ENCODE measurements around the gene DCTN4. TPM values are rescaled to one million over a fixed set of nuclear protein-coding genes. Genes with fewer than 3 reads are reported as not detected.
A peak's percentile ranks its signal among the peaks of the same experiment; 100 is the strongest.

The DCTN4 gene
- total and polyA plus RNA-seq, 9 of the 15 experiments (the other 6 are each of a cell fraction or from before 2014, with no cell fraction given), result 20.4 to 64.9 (median 49.9) TPM

- no peak for TF ChIP-seq ZBTB34 (CRISPR knock-in tag; IDR thresholded peaks at IDR 0.05)
- peak; percentile 31; the same call in 1 of the 2 replicates for TF ChIP-seq SMARCE1 (IDR thresholded peaks at IDR 0.05)
- no peak for TF ChIP-seq CBFB (CRISPR knock-in tag; IDR thresholded peaks at IDR 0.05)
- TF ChIP-seq NFXL1 (CRISPR knock-in tag; IDR thresholded peaks at IDR 0.05), result 0 out of 2 replicates have a peak, but pooled peaks have one; percentile 57
- TF ChIP-seq ELF2 (CRISPR knock-in tag; IDR thresholded peaks at IDR 0.05), result no peak
- TF ChIP-seq TARDBP (IDR thresholded peaks at IDR 0.05), result no peak
- TF ChIP-seq CREBBP (IDR thresholded peaks at IDR 0.05; ENCODE audit: low read depth, low read length), result no peak
- TF ChIP-seq GTF2A2 (tag; IDR thresholded peaks at IDR 0.05), result no peak
- no peak for TF ChIP-seq PBX2 (CRISPR knock-in tag; IDR thresholded peaks at IDR 0.05; ENCODE audit: low read depth)
- TF ChIP-seq PBX2 (tag; conservative IDR thresholded peaks at IDR 0.05; ENCODE audit: low read depth), result peak; percentile 97
- TF ChIP-seq ZNF121 (CRISPR knock-in tag; conservative IDR thresholded peaks at IDR 0.05), result no peak
- peak; percentile 81 for TF ChIP-seq PATZ1 (CRISPR knock-in tag; IDR thresholded peaks at IDR 0.05; ENCODE audit: borderline replicate concordance)
- no peak for TF ChIP-seq SMARCA5 (IDR thresholded peaks at IDR 0.05)
- peak; percentile 97 for TF ChIP-seq ZNF263 (CRISPR knock-in tag; IDR thresholded peaks at IDR 0.05; ENCODE audit: borderline replicate concordance)
- 0 out of 2 replicates have a peak, but pooled peaks have one; percentile 72 for TF ChIP-seq ZNF668 (CRISPR knock-in tag; IDR thresholded peaks at IDR 0.05)
- TF ChIP-seq ZNF395 (CRISPR knock-in tag; IDR thresholded peaks at IDR 0.05), result peak; percentile 87
- TF ChIP-seq POLR2AphosphoS5 (IDR thresholded peaks at IDR 0.05; ENCODE audit: control insufficient read depth, insufficient read depth, low read depth, low read length), result 0 out of 2 replicates have a peak, but pooled peaks have one; percentile 27
- peak; percentile 38 for TF ChIP-seq HDAC3 (IDR thresholded peaks at IDR 0.05; ENCODE audit: borderline replicate concordance, partially characterized antibody)
- TF ChIP-seq ETV5 (CRISPR knock-in tag; IDR thresholded peaks at IDR 0.05; ENCODE audit: low read depth), result peak; percentile 68; the same call in 1 of the 2 replicates
- no peak for TF ChIP-seq RBM22 (IDR thresholded peaks at IDR 0.05; ENCODE audit: low read depth, low read length, poor library complexity, severe bottlenecking)
- TF ChIP-seq CBX5 (IDR thresholded peaks at IDR 0.05; ENCODE audit: borderline replicate concordance, low read depth), result 0 out of 2 replicates have a peak, but pooled peaks have one; percentile 51
Measured at GRCh38 chr5:150763023-150763769, 4.4 kb upstream of the DCTN4 start (continued).
